ENCODE results near the gene DIO3.

DNA sequence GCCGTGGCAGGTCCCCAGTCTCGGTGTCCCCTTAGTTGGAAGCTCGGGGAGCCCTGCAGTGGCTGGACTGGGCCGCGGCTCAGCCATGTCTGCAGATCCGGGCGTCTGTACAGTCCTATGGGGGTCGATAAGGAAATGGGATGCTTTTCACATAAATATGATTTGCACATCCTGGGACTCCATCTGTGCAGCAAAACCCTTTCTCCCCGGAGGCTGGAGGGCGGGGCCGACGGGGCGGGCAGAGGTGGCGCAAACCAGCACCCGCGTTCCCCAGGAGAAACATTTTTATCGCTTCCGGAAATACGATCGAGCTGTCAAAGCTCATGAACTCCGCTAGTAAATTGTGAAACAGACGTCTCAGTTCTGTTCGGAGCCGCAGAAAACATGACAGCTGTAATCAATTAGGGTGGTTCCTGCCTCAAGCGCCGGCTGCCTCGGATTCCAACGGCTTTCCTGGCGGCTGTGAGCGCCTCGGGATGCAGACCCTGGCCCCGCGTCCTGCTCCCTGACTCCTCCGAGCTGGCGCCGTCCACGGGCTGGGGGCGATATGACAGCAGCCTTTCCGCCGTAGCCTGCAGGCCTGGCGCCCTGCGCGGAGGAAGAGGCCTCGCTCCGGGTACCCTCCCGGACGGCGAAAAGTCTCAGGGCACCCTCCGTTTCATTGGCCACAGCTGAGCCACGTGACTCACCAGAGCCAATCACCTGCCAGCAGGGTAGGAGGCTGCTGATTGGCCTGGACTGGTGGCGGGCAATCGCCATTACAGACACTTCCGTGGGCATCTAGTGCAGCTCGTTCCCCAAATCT, 23.0 kb downstream of the DIO3 start:
- TF ChIP-seq CTCF (IDR thresholded peaks at IDR 0.05) (no peak), EP300 (IDR thresholded peaks at IDR 0.05) (peak in 1 of 2 donors; percentile 75)
